CD4-positive, alpha-beta T cell treated with Interleukin-15 for 1 hour (primary cell): ENCODE measurements around the gene GNG11.

ENCODE experiments used
- DNase-seq: peaks from one replicate; pipeline ENCODE4 v3.0.0-alpha.2; 2020

Gene GNG11

GRCh38 chr7:93949423-93949822 is 27.9 kb downstream of the GNG11 start:
- DNase-seq: no peak

DNA sequence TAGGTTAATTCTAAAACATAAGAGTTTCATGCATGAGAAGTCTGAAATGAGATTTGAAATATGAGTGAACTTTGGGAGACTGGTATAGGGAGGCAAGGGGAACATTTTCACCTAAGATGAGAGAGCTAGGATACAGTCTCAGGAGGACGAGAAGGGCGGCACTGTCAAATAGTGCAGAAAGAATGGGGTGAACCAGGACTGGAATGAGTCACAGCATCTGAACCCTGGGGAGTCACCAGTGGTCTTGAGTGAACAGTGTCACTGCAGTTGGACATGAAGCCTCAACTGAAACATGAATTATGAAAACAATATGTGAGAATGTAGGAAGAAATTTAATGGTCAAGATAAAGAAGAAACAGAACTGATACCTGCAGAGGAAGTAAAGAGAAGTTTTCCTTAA is 33.8 kb downstream of the GNG11 start:
- no peak for DNase-seq

- no peak for DNase-seq
Observed at GRCh38 chr7:93957767-93958166, 36.2 kb downstream of the GNG11 start.

GRCh38 chr7:93958216-93958615 is 36.7 kb downstream of the GNG11 start:
- no peak for DNase-seq

DNA sequence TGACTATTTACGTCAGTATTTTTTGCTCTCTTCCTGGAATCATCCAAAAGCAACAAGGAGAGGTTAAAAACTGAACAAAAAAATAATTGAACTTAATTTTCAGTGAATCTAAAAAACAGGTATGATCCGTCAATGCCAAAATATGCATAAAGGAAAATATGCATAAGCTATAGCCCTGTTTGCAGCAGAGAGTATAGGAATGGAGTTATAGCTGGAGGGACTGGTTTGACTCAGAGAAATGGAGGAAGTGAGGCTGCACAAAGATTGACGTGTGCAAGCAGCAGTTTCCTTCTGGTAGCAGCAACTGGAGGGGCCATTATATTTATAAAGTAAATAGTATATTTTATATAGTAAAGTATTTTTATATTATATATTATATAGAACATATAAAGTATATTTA is 37.1 kb downstream of the GNG11 start:
- no peak for DNase-seq

- DNase-seq: no peak
Observed at GRCh38 chr7:93960986-93961385, 39.5 kb downstream of the GNG11 start.

DNA sequence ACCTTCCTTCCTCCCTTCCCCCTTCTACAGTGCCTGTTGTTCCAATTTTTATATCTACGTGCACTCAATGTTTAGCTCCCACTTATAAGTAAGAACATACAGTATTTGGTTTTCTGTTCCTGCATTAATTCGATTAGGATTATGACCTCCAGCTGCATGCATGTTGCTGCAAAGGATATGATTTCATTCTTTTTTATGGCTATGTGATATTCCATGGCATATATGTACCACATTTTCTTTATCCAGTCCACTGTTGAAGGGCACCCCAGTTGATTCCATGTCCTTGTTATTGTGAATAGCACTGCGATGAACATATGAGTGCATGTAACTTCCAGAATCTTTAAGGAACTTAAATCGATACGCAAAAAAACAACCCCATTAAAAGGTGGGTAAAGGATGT is 42.7 kb downstream of the GNG11 start:
- no peak for DNase-seq

- DNase-seq: no peak
Observed at GRCh38 chr7:93964813-93965212, 43.3 kb downstream of the GNG11 start.

GRCh38 chr7:93968911-93969620 is 47.5 kb downstream of the GNG11 start:
- DNase-seq: no peak

GRCh38 chr7:93972029-93972725 is 50.6 kb downstream of the GNG11 start:
- no peak for DNase-seq

- no peak for DNase-seq
Observed at GRCh38 chr7:93973134-93973533, 51.6 kb downstream of the GNG11 start.

GRCh38 chr7:93977211-93977950 is 55.8 kb downstream of the GNG11 start:
- no peak for DNase-seq
